Naive thymus-derived CD4-positive, alpha-beta T cell (primary cell): ENCODE results near the gene ORC4. TPM values are rescaled to one million over a fixed set of nuclear protein-coding genes. Genes with fewer than 3 reads are reported as not detected.

Experiments
- ATAC-seq: fragments of 150-1000 bp; cut with Tn5 transposase; 2 replicates; pipeline ENCODE4 v1.10.0; 2021; ENCODE audit warnings: mild to moderate bottlenecking, moderate library complexity
- CTCF ChIA-PET: fragments of 350-600 bp; sonication (Branson Sonifier 250); formaldehyde crosslinking; loops from one replicate; lab custom pipeline; 2021; ENCODE audit warnings: antibody characterized with exemption; lab: Charles Lee
- POLR2A ChIA-PET: fragments of 350-600 bp; sonication (Branson Sonifier 250); formaldehyde crosslinking; loops from one replicate; lab custom pipeline; 2021; ENCODE audit warnings: antibody characterized with exemption, inconsistent platforms; lab: Charles Lee
- DNase-seq, 9 donors: peaks; one replicate each; pipeline versions ENCODE4 v3.0.0 to v3.0.0-alpha.2; 2020 to 2022; ENCODE audit warnings: mixed read lengths in 1 of 9
- H3K27ac ChIP-seq: one replicate; pipeline ENCODE4 v1.7.0; 2013; ENCODE audit warnings: mild to moderate bottlenecking, low read depth, low read length, moderate library complexity
- H3K27me3 ChIP-seq, 2 donors: one replicate each; pipeline ENCODE4 v1.7.0; 2013; ENCODE audit warnings: low read length in 2 of 2, mild to moderate bottlenecking in 2 of 2, moderate library complexity in 2 of 2; ENCODE audit not compliant: control insufficient read depth in 2 of 2, insufficient read depth in 2 of 2
- H3K36me3 ChIP-seq, 3 experiments: 1 replicate in 2 of 3; 2 replicates in 1 of 3; pipeline ENCODE4 v1.7.0; 2013; ENCODE audit warnings: low read length in 3 of 3, mild to moderate bottlenecking in 3 of 3, moderate library complexity in 1 of 3; ENCODE audit not compliant: insufficient read depth in 3 of 3, control insufficient read depth in 2 of 3
- H3K4me1 ChIP-seq, 2 donors: one replicate each; pipeline ENCODE4 v1.7.0; 2013; ENCODE audit warnings: low read length in 2 of 2, mild to moderate bottlenecking in 2 of 2, moderate library complexity in 1 of 2; ENCODE audit not compliant: control insufficient read depth in 2 of 2, insufficient read depth in 2 of 2
- H3K4me3 ChIP-seq: 2 replicates; pipeline ENCODE4 v1.7.0; 2013; ENCODE audit warnings: mild to moderate bottlenecking, low read length
- H3K9me3 ChIP-seq, 3 experiments: 1 replicate in 2 of 3; 2 replicates in 1 of 3; pipeline ENCODE4 v1.7.0; 2013; ENCODE audit warnings: low read length in 3 of 3; ENCODE audit not compliant: control insufficient read depth in 2 of 3
- H3K27ac Mint-ChIP-seq, 9 donors: one replicate each; pipeline ENCODE4 v1.8.0; 2020 to 2022; ENCODE audit warnings: mixed read lengths in 9 of 9, mild to moderate bottlenecking in 8 of 9, moderate library complexity in 5 of 9, inconsistent platforms in 2 of 9
- H3K27me3 Mint-ChIP-seq, 5 donors: one replicate each; pipeline ENCODE4 v1.8.0; 2021 to 2022; ENCODE audit warnings: mixed read lengths in 5 of 5, mild to moderate bottlenecking in 1 of 5
- H3K36me3 Mint-ChIP-seq, 5 donors: one replicate each; pipeline ENCODE4 v1.8.0; 2020 to 2022; ENCODE audit warnings: mixed read lengths in 5 of 5, mild to moderate bottlenecking in 3 of 5, inconsistent platforms in 1 of 5
- H3K4me1 Mint-ChIP-seq, 7 donors: one replicate each; pipeline ENCODE4 v1.8.0; 2020 to 2022; ENCODE audit warnings: mixed read lengths in 7 of 7, mild to moderate bottlenecking in 3 of 7, inconsistent platforms in 1 of 7
- H3K4me3 Mint-ChIP-seq, 10 donors: one replicate each; pipeline ENCODE4 v1.8.0; 2020 to 2022; ENCODE audit warnings: mild to moderate bottlenecking in 10 of 10, mixed read lengths in 10 of 10, moderate library complexity in 6 of 10, inconsistent platforms in 2 of 10
- H3K9me3 Mint-ChIP-seq, 11 donors: one replicate each; pipeline ENCODE4 v1.8.0; 2020 to 2022; ENCODE audit warnings: mixed read lengths in 11 of 11, mild to moderate bottlenecking in 4 of 11, inconsistent platforms in 1 of 11, moderate library complexity in 1 of 11
- intact Hi-C, 2 donors: fragments of 100-400 bp; cut with micrococcal nuclease; formaldehyde crosslinking; loops; one replicate each; pipeline ENCODE4 v1.15.1; 2023
- polyA plus RNA-seq, 2 donors: library from polyadenylated mRNA; unstranded; fragments of 300-500 nt; fragmentation: Illumina TruSeq; gene quantifications; one replicate each; pipeline ENCODE4 v1.2.3, GENCODE V29; 2021
- total RNA-seq, 6 experiments: library from RNA in 5 of 6; stranded (reverse) in 5 of 6; gene quantifications; 1 replicate in 5 of 6; 2 replicates in 1 of 6; pipeline ENCODE4 v1.2.3 and lab custom pipeline; 2021 to 2026

Gene ORC4
- total and polyA plus RNA-seq, 7 experiments from 2014 or later: 34.1 to 63.7 (median 46.5) TPM

- intact Hi-C loops: no loop called here
- no peak overlapping the region for H3K27ac ChIP-seq
- DNase-seq (no peak), ATAC-seq (no peak)
- H3K27me3 Mint-ChIP-seq: no peaks in the 10 kb centered on the region
- H3K27ac Mint-ChIP-seq: no peak overlapping the region
- H3K4me3 Mint-ChIP-seq: no peak overlapping the region
- H3K36me3 Mint-ChIP-seq: peaks cover 0 to 47% (median 33%) of the 10 kb centered on the region in 5 donors
- no peaks in the 10 kb centered on the region for H3K9me3 ChIP-seq
- ChIA-PET POLR2A (no interaction called here), CTCF (interaction anchor here (0.6 kb wide), 1 partner anchor 1315 kb away, joined by 4 read pairs; no protein-coding TSS in a partner anchor)
- no peaks in the 10 kb centered on the region for H3K27me3 ChIP-seq
- no peaks in the 10 kb centered on the region for H3K4me1 ChIP-seq
- peaks cover 0 to 15% (median 2%) of the 10 kb centered on the region in 11 donors for H3K9me3 Mint-ChIP-seq
- peaks cover 9 to 51% (median 37%) of the 10 kb centered on the region in 7 donors for H3K4me1 Mint-ChIP-seq
- H3K4me3 ChIP-seq: no peak overlapping the region
- H3K36me3 ChIP-seq: peaks cover 0 to 12% (median 0%) of the 10 kb centered on the region in 3 experiments
Observed at GRCh38 chr2:147977679-147978078, 42.9 kb downstream of the ORC4 start.

GRCh38 chr2:147976102-147976501 is 44.4 kb downstream of the ORC4 start:
- H3K4me1 Mint-ChIP-seq: peaks cover 7 to 36% (median 33%) of the 10 kb centered on the region in 7 donors
- H3K27ac Mint-ChIP-seq: peak overlapping the region in 2 of 9 donors; percentile 5 to 75
- no peak overlapping the region for H3K4me3 Mint-ChIP-seq
- ChIA-PET CTCF (no interaction called here), POLR2A (no interaction called here)
- Histone ChIP-seq H3K27ac (no peak overlapping the region), H3K27me3 (no peaks in the 10 kb centered on the region), H3K4me1 (no peaks in the 10 kb centered on the region), H3K9me3 (no peaks in the 10 kb centered on the region), H3K36me3 (peaks cover 0 to 12% (median 0%) of the 10 kb centered on the region in 3 experiments), H3K4me3 (no peak overlapping the region)
- DNase-seq (no peak), ATAC-seq (no peak)
- peaks cover 0 to 15% (median 2%) of the 10 kb centered on the region in 11 donors for H3K9me3 Mint-ChIP-seq
- intact Hi-C loops: no loop called here
- no peaks in the 10 kb centered on the region for H3K27me3 Mint-ChIP-seq
- peaks cover 0 to 53% (median 39%) of the 10 kb centered on the region in 5 donors for H3K36me3 Mint-ChIP-seq

GRCh38 chr2:147968571-147968970 is 52.0 kb downstream of the ORC4 start:
- no peaks in the 10 kb centered on the region for H3K27me3 ChIP-seq
- H3K4me1 ChIP-seq: no peaks in the 10 kb centered on the region
- intact Hi-C loops: no loop called here
- DNase-seq: no peak
- Mint-ChIP-seq H3K27ac (peak overlapping the region in 1 of 9 donors; percentile 22), H3K27me3 (no peaks in the 10 kb centered on the region), H3K4me3 (no peak overlapping the region), H3K4me1 (peaks cover 0 to 33% (median 8%) of the 10 kb centered on the region in 7 donors), H3K9me3 (peaks cover 3 to 47% (median 26%) of the 10 kb centered on the region in 11 donors), H3K36me3 (peaks cover 31 to 86% (median 77%) of the 10 kb centered on the region in 5 donors)
- peaks cover 0 to 4% (median 0%) of the 10 kb centered on the region in 3 experiments for H3K9me3 ChIP-seq
- no peak overlapping the region for H3K27ac ChIP-seq
- CTCF ChIA-PET: no interaction called here
- no peak overlapping the region for H3K4me3 ChIP-seq
- POLR2A ChIA-PET: no interaction called here
- no peak for ATAC-seq
- peaks cover 0 to 13% (median 7%) of the 10 kb centered on the region in 3 experiments for H3K36me3 ChIP-seq

GRCh38 chr2:147952118-147952517 is 68.4 kb downstream of the ORC4 start:
- Mint-ChIP-seq H3K9me3 (no peaks in the 10 kb centered on the region), H3K27ac (no peak overlapping the region), H3K36me3 (peaks cover 0 to 38% (median 20%) of the 10 kb centered on the region in 5 donors), H3K4me1 (no peaks in the 10 kb centered on the region), H3K4me3 (no peak overlapping the region), H3K27me3 (no peaks in the 10 kb centered on the region)
- no peaks in the 10 kb centered on the region for H3K4me1 ChIP-seq
- H3K27ac ChIP-seq: no peak overlapping the region
- ATAC-seq (no peak), DNase-seq (no peak)
- H3K4me3 ChIP-seq: no peak overlapping the region
- H3K36me3 ChIP-seq: peaks cover 0 to 22% (median 4%) of the 10 kb centered on the region in 3 experiments
- H3K9me3 ChIP-seq: no peaks in the 10 kb centered on the region
- CTCF ChIA-PET: no interaction called here
- no peaks in the 10 kb centered on the region for H3K27me3 ChIP-seq
- POLR2A ChIA-PET: no interaction called here
- intact Hi-C loops: no loop called here

- no peaks in the 10 kb centered on the region for H3K9me3 Mint-ChIP-seq
- H3K36me3 ChIP-seq: peaks cover 0 to 9% (median 0%) of the 10 kb centered on the region in 3 experiments
- H3K27ac Mint-ChIP-seq: peak overlapping the region in 2 of 9 donors; percentile 31 to 55
- H3K36me3 Mint-ChIP-seq: peaks cover 0 to 44% (median 11%) of the 10 kb centered on the region in 5 donors
- no peak overlapping the region for H3K4me3 ChIP-seq
- no peaks in the 10 kb centered on the region for H3K27me3 Mint-ChIP-seq
- no peaks in the 10 kb centered on the region for H3K9me3 ChIP-seq
- DNase-seq (no peak), ATAC-seq (no peak)
- H3K27me3 ChIP-seq: no peaks in the 10 kb centered on the region
- H3K4me1 Mint-ChIP-seq: peaks cover 0 to 10% (median 0%) of the 10 kb centered on the region in 7 donors
- no peak overlapping the region for H3K4me3 Mint-ChIP-seq
- ChIA-PET POLR2A (interaction anchor here (1.2 kb wide), 1 partner anchor 75 kb away, joined by 4 read pairs; the partner anchor contains the start of genes MBD5 and ORC4), CTCF (interaction anchor here (1.0 to 1.6 kb wide), 2 partner anchors 9 to 564 kb away, joined by 3 to 5 read pairs; no protein-coding TSS in a partner anchor)
- intact Hi-C loops: no loop called here
- no peak overlapping the region for H3K27ac ChIP-seq
- H3K4me1 ChIP-seq: no peaks in the 10 kb centered on the region
Observed at GRCh38 chr2:147945660-147946059, 74.9 kb downstream of the ORC4 start.

- peak overlapping the region in 3 of 9 donors; percentile 26 to 35 (median 27) for H3K27ac Mint-ChIP-seq
- no peak overlapping the region for H3K4me3 Mint-ChIP-seq
- no peaks in the 10 kb centered on the region for H3K27me3 ChIP-seq
- no peaks in the 10 kb centered on the region for H3K9me3 ChIP-seq
- H3K4me1 Mint-ChIP-seq: peaks cover 0 to 5% (median 0%) of the 10 kb centered on the region in 7 donors
- H3K9me3 Mint-ChIP-seq: no peaks in the 10 kb centered on the region
- ATAC-seq (no peak), DNase-seq (no peak)
- no peaks in the 10 kb centered on the region for H3K27me3 Mint-ChIP-seq
- H3K36me3 Mint-ChIP-seq: peaks cover 0 to 27% (median 5%) of the 10 kb centered on the region in 5 donors
- intact Hi-C loops: loop anchor here (5.0 to 10.0 kb wide), 3 partner anchors 583 to 1625 kb away; partner anchors contain the start of gene KIF5C (in 2 of the 2)
- H3K4me1 ChIP-seq: no peaks in the 10 kb centered on the region
- peaks cover 0 to 22% (median 15%) of the 10 kb centered on the region in 3 experiments for H3K36me3 ChIP-seq
- POLR2A ChIA-PET: no interaction called here
- no peak overlapping the region for H3K4me3 ChIP-seq
- peak overlapping the region; percentile 2 for H3K27ac ChIP-seq
- CTCF ChIA-PET: no interaction called here
Observed at GRCh38 chr2:147939313-147939712, 81.2 kb downstream of the ORC4 start.
